Astrocyte of the spinal cord (primary cell): ENCODE measurements around the gene LRTM2.
"Not testable (repeated sequence)": the region's sequence is repeated elsewhere in the genome, so short reads cannot be mapped to it uniquely, and the experiment has no call there.

ENCODE experiments used
- DNase-seq: peaks from one replicate; pipeline ENCODE4 v3.0.0; 2011; ENCODE audit warnings: low read depth, low spot score
- H3K4me3 ChIP-seq: 2 replicates; pipeline ENCODE4 v1.5.1; 2011; ENCODE audit warnings: low read depth, mild to moderate bottlenecking, low read length, moderate library complexity
- CTCF ChIP-seq: IDR thresholded peaks from 2 replicates; pipeline ENCODE4 v1.5.1; 2012; ENCODE audit warnings: low read depth, mild to moderate bottlenecking, low read length, inconsistent platforms
- in situ Hi-C: cut with HindIII; loops from 2 replicates; pipeline ENCODE4 v1.10.0; 2017; ENCODE audit warnings: low sequenced_read_pairs

The LRTM2 gene

GRCh38 chr12:1815814-1816729 lies 4.3 kb upstream of the LRTM2 start:
- no peak for DNase-seq
- in situ Hi-C loops, result no loop called here
- no peak overlapping the region for H3K4me3 ChIP-seq
- TF ChIP-seq CTCF, result no peak

GRCh38 chr12:1816730-1817348 lies 3.5 kb upstream of the LRTM2 start:
- no peak for DNase-seq
- TF ChIP-seq CTCF, result no peak
- in situ Hi-C loops, result no loop called here

GRCh38 chr12:1817928-1818327 lies 2.4 kb upstream of the LRTM2 start:
- DNase-seq, in situ Hi-C loops: not testable (repeated sequence)

More at GRCh38 chr12:1816730-1817348, 3.5 kb upstream of the LRTM2 start:
- H3K4me3 ChIP-seq, result no peak overlapping the region

GRCh38 chr12:1819050-1819449 lies 1.3 kb upstream of the LRTM2 start:
- TF ChIP-seq CTCF, result no peak
- no peak for DNase-seq
- in situ Hi-C loops, result no loop called here
- H3K4me3 ChIP-seq, result no peak overlapping the region

More at GRCh38 chr12:1817928-1818327, 2.4 kb upstream of the LRTM2 start:
- H3K4me3 ChIP-seq, result not testable (repeated sequence)

GRCh38 chr12:1819571-1819970 lies 794 bp upstream of the LRTM2 start:
- TF ChIP-seq CTCF, result no peak
- in situ Hi-C loops, result no loop called here
- no peak for DNase-seq
- no peak overlapping the region for H3K4me3 ChIP-seq

GRCh38 chr12:1820896-1821291 lies 529 bp downstream of the LRTM2 start:
- in situ Hi-C loops, result no loop called here
- no peak for DNase-seq
- H3K4me3 ChIP-seq, result no peak overlapping the region
- no peak for TF ChIP-seq CTCF

GRCh38 chr12:1821805-1822204 lies 1.4 kb downstream of the LRTM2 start:
- in situ Hi-C loops, result no loop called here
- no peak for TF ChIP-seq CTCF
- no peak for DNase-seq

More at GRCh38 chr12:1821805-1822204, 1.4 kb downstream of the LRTM2 start:
- H3K4me3 ChIP-seq, result no peak overlapping the region
